GM15510 (cell line): ENCODE data around the gene CDX1.

Experiments used
- POLR2A ChIP-seq: IDR thresholded peaks from 3 replicates; pipeline ENCODE4 v1.6.1; 2011; ENCODE audit warnings: borderline replicate concordance; ENCODE audit not compliant: insufficient read length; ENCODE audit errors: extremely low read depth

Gene CDX1

GRCh38 chr5:150176745-150177477 lies 10.3 kb downstream of the CDX1 start:
- no peak for TF ChIP-seq POLR2A

DNA sequence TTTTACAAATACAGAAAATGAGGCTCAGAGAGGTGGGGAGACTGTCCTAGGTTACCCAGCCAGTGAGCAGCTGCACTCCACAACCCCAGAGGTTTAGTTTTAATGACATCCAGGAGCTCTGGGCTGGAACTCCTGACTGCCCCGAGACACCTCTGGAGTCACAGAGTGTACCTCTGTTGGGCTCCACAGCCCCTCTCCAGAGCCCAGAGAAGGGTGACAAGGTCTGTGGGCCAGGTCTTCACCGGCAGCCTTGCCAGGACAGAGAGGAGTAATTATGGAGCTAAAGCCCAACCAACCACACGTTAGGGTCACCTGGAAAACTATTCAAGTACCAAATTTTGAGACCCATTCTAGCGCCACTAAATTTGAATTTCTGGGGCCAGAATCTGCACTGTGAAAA lies 11.1 kb downstream of the CDX1 start:
- no peak for TF ChIP-seq POLR2A

DNA sequence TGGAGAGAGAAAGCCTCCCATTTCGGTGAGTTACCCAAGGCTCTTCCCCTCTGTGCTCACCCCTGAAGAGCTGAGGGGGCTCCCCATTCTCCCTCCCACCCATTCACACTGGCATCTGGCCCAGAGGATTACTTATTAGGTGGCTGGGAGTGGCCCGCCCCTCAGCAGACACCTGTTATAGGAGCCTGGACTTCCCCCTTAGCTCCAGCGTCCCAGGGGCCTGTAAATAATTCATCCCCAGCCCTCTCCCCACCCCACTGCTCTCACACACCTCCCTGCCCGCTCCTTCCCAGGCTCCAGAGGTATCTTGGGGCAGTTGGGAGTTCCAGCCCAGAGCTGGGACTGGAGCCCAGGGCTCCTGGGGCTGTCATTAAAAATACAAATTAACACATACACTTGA lies 11.7 kb downstream of the CDX1 start:
- TF ChIP-seq POLR2A = no peak

GRCh38 chr5:150179019-150179620 lies 12.5 kb downstream of the CDX1 start:
- no peak for TF ChIP-seq POLR2A

DNA sequence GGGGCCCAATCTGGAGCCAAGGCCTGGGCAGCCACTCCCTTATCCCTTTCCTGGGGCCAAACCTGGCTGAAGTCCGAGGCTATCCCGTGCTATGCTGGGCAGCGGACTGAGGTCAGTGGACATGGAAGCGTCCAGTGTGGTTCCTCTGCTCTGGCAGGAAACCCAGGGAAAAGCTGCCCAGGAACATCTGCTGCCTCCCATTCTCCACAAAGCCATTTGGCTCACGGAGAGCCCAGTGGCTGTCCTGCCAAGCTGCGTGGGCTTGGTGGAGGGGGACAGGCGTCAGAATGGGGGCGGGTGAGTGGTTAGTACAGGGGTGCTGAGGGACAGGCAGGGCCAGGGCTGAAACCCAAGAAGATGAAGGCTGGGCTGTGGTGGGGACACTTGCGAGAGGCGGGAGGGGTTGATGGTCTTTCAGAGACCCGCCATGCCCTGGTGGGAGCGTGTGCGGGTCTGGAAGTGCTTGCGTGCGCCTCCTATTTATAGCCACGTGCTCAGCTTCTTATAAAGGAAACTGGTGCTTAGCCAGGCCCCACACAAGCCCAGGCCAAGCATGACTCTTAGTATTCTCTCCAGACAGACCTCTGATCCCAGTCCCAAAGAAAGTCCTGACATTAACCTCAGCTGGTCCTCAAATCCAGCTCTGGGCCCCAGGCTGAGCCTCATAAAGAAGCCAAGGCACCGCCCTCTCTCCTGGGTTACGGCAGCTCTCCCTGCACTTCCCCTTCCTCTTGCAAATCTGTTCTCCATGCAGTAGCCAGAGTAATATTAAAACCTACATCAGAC lies 13.9 kb downstream of the CDX1 start:
- no peak for TF ChIP-seq POLR2A

DNA sequence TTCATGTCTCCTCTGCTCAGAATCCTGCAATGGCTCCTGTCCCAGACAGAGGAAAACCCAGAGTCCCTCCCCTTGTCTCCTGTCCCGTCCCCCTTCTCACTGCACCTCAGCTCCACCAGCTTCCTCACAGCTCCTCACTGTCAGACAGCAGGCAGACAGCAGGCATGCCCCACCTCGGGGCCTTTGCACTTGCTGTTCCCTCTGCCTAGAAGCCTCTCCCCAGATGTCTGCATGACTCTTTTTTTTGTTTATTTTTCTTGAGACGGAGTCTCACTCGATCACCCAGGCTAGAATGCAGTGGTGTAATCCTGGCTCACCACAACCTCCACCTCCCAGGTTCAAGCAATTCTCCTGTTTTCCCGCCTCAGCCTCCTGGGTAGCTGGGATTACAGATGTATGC lies 14.4 kb downstream of the CDX1 start:
- no peak for TF ChIP-seq POLR2A

- TF ChIP-seq POLR2A = no peak
These were observed 15.4 kb downstream of the CDX1 start for GRCh38 chr5:150181766-150182545.

DNA sequence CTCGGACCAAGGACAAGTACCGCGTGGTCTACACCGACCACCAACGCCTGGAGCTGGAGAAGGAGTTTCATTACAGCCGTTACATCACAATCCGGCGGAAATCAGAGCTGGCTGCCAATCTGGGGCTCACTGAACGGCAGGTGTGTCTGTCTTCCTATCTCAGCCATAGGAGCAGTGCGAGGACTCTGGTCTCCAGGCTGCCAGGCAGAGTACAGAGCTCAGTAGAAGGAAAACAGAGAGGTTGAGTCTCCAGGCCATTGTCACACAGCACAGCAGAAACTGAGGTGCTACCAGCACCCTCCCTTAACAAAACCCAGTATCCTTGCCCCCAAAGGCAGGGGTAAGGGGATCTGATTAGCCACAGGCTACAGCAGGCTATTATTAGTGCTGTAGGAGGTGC lies 16.2 kb downstream of the CDX1 start:
- no peak for TF ChIP-seq POLR2A

DNA sequence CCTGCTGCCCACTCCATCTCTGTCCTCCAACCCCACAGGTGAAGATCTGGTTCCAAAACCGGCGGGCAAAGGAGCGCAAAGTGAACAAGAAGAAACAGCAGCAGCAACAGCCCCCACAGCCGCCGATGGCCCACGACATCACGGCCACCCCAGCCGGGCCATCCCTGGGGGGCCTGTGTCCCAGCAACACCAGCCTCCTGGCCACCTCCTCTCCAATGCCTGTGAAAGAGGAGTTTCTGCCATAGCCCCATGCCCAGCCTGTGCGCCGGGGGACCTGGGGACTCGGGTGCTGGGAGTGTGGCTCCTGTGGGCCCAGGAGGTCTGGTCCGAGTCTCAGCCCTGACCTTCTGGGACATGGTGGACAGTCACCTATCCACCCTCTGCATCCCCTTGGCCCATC lies 16.9 kb downstream of the CDX1 start:
- TF ChIP-seq POLR2A = no peak

GRCh38 chr5:150184006-150184405 lies 17.4 kb downstream of the CDX1 start:
- TF ChIP-seq POLR2A = no peak

DNA sequence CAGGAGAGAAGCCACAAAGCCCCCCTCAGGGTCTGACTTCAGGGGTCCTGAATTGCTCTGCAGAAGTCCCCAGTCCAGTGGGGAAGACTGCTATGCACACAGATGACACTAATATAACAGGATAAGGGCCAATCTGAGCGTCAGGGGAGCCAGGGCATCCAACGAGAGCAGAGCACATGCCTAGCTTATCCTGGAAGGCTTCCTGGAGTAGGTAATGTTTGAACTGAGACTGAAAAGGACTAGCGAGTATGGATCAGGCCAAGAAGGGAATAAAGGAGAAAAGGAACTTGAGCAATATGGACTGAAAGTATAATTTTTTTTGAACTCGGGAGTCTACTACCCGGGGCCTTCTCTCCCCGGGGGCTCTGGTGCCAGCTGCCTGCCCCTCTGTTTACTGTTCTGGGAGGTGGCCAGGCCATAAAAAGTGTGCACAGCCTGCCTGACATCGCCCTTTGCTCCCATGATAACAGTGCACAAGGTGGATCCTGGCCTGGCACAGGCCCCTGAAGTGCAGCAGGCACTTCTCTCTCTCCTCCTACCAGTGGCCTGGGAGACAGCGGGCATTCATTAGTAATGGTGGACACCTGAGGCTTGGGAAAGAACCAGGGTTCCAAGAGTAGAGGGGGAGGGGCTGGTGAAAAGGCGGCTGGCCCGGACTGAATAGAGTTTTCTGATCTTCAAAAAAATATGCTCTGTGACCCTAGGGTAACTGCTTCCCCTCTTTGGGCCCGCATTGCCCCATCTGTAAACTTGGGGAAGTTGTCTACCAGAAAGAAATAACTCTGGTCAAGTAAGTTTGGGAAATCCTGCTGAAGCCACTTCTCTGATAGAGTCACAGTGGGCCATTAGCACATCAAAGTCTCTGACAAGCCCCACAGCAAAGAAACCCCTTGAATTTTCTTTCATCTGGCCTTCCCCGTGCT lies 18.7 kb downstream of the CDX1 start:
- no peak for TF ChIP-seq POLR2A

- TF ChIP-seq POLR2A = no peak
These were observed 19.6 kb downstream of the CDX1 start for GRCh38 chr5:150186137-150186536.

DNA sequence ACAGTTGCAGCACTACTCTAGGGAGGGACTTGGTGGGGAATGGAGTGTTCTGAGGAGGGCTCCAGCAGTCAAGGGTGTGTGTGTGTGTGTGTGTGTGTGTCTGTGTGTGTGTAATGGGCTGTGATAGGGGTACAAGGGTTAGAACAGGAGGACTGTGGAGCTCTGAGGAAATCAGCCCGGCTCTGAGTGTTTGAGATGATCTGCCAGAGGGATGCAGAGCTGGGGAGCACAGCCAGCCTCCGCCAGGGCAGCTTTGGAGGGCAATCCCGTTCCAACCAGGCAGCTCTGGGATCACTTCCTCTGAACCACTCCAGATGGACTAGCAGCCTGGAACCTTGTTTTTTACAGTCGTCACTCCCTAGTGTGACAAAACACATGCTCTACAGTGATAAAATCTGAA lies 20.3 kb downstream of the CDX1 start:
- no peak for TF ChIP-seq POLR2A
